ENCODE results near the gene PRMT5.
"Not testable (repeated sequence)": the region's sequence is repeated elsewhere in the genome, so short reads cannot be mapped to it uniquely, and the experiment has no call there.

PRMT5 gene

DNA sequence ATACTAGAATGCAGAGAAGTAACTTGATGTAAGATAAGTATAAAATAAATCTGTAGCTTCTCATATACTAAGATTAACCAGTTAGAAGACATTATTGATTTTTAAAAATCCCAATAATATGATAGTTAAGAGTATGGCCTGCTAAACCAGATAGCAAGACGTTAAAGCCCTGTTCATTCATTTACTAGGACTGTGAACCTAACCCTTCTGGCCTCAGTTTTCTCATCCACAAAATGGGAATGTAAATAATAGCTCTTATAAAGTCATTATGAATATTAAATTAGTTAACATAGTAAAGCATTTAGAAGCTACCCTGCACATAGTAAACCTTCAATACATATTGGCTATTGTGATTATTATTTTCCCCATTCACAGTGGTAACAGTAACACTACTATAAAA is 6.0 kb upstream of the PRMT5 start:
- no peak for DNase-seq (ENCODE audit: low read depth in 1 of 2, low spot score in 1 of 2)

DNA sequence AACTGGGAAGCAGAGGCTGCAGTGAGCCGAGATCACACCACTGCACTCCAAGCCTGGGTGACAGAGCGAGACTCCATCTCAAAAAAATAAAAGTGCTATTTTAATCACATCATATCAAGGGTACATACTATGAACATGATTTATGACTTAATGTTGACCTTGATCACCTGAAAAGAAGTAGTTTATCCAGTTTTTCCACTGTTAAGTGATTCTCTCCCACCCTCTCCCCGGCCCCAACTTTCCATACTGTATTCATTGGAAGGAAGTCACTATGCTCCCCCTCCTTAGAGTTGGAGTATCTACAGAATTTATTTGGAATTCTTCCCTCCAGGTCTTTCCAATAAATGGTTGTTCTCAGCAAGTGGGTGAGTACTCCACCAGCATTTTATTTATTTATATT is 3.0 kb upstream of the PRMT5 start:
- no peak for DNase-seq (ENCODE audit: low read depth in 1 of 2, low spot score in 1 of 2)

DNA sequence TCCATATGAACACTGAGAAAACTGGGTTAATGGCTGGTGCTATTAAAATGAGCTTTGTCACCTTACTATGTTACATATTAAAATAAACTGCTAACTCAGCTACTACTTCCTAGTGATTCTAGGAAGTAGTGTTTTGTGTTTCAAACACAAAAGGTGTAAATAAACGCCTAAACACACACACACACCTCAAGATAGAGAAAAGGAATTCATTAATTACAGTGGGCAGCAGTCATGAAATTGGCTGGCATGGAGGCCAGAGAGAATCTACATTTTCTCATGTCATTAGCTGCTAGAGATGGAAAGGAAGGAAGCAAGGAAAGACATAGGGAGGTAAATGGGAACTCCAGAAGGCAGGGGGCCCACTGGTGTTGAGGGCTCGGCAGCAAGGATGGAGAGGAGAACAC is 787 bp upstream of the PRMT5 start:
- DNase-seq (ENCODE audit: low read depth in 1 of 2, low spot score in 1 of 2), result no peak

DNA sequence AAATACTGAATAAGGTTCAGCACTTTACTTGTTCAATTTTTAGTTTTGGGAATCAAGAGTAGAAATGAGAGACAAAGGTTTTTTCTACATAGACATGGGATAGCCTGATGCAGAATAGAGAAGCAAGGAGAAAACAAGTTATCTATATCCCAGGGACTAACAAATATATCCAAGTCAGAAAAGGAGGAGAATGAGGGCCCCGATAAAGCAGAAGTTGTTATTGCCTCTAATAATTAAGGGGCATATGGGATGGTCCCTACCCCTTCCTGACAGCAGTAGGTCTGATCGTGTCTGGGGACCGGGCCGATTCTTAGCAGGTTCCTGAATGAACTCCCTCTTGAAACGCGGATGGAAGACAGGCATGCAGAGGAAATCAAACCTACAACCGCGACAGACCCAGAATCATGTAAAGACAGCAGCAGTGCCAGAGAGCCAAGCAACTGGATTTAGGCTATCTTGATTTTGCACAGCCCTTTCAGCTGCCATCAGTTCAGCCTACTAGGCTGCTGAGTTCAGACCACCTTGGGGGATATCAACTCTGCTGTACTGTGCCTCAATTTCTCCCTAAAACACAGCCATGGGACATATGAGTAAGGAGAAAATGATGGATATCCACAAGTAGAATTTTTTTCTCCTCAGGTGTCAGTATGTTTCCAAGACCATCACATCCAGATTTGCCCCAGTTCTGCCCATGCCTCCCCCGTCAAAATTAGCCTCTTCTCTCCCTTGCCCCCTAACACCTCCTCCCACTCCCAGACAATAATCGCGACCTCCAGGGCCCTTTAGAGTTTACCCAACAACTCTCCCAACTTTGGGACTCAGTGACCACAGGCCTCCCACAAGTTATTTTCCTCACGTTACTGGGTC is 706 bp downstream of the PRMT5 start:
- DNase-seq (ENCODE audit: low read depth in 1 of 2, low spot score in 1 of 2), result no peak

DNA sequence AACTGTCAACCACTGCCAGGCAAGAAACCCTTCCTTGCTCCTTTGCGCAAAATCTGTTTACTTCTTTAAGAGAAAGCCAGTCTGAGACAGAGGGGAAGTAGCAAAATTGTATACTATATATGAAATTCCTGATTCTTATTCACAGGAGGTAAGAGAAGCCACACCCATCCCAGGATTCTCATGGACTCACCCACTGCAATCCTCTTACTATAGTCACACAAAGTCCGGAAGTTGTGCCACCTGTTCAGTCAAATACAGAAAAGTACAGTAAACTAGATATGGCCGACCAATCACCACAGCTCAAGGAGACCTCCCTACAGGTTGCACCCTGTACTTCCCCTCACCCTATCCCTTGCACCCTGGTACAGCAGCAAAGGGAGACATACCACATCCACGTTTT is 2.9 kb downstream of the PRMT5 start:
- no peak for DNase-seq (ENCODE audit: low read depth in 1 of 2, low spot score in 1 of 2)

DNA sequence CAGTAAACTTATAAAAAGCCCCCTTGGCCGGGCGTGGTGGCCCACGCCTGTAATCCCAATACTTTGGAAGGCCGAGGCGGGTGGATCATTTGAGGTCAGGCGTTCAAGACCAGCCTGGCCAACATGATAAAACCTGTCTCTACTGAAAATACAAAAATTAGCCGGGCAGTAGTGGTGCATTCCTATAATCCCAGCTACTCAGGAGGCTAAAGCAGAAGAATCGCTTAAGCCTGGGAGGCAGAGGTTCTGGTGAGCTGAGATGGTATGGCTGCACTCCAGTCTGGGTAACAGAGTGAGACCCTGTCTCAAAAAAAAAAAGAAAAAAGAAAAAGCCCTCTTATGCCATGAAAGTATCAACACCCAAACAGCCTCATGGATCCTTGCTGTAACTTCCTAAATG is 3.7 kb downstream of the PRMT5 start:
- DNase-seq (ENCODE audit: low read depth in 1 of 2, low spot score in 1 of 2), result no peak

DNA sequence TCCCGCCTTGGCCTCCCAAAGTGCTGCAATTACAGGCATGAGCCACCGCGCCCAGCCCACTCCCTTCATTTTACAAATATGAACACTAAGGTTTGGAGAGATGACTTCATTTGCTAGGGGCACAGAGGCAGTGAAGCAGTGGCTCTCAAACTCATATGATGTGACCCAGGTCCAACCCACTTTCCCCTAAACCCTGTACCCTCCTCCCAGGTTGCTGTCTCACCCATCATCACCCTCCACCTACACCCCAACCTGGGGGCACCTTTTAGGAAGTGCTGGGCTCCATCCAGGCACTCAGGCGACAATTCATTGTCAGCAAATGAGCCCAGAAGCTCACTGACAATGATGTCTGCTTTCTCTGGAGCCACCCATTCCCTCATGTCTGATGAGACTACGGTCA is 5.4 kb downstream of the PRMT5 start:
- no peak for DNase-seq (ENCODE audit: low read depth in 1 of 2, low spot score in 1 of 2)

DNA sequence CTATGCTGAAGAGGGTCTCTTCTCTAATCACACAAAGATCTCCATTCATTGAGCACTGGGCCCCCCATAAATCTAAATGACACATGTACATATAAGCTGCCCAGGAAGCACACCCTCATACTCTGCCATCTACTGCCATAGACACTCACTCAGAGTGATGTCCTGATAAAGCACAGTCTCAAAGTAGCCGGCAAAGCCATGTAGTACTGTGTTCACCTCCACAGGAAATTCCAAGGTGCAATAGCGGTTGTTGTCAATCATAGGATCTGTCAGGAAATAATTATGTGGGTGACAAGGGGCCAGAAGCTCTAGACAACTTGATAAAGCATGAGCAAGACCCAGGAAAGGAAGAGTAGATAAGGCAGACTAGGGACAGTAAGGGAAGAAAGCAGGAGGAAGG is 6.9 kb downstream of the PRMT5 start:
- DNase-seq (ENCODE audit: low read depth in 1 of 2, low spot score in 1 of 2), result no peak

DNA sequence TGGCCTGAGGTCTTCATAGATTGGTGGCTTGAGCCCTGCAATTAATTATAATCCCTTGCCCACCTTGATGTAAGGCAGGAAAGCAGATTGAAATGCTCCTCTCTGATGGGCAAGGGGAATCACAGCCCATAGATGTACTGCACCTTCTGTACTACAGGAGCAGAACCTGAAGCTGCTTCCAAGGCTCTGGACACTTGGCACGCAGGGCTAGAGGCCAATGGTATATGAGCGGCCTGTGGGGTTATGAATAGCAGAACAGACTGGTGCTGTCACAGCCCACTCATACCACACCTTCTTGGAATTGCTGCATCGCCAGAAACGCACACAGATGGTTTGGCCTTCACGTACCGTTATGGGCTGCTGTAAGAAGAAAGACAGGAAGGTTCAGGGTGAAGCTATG is 8.5 kb downstream of the PRMT5 start:
- no peak for DNase-seq (ENCODE audit: low read depth in 1 of 2, low spot score in 1 of 2)

DNA sequence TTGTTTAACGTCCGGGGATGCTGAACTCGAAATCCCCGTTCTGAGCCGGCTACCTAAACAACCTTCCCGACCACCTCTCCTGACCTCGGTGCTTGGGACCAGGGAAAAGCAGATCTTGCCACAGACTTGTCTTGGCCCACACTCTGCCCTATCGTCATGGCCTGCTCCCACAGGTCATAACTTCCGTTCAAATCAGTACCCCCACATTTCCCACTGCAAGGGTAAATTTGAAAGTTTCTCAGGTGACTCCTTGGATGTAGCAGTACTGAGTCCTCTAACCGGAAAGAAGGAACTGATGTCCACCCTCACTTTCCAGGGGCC is 9.6 kb downstream of the PRMT5 start:
- no peak for DNase-seq (ENCODE audit: low read depth in 1 of 2, low spot score in 1 of 2)

DNA sequence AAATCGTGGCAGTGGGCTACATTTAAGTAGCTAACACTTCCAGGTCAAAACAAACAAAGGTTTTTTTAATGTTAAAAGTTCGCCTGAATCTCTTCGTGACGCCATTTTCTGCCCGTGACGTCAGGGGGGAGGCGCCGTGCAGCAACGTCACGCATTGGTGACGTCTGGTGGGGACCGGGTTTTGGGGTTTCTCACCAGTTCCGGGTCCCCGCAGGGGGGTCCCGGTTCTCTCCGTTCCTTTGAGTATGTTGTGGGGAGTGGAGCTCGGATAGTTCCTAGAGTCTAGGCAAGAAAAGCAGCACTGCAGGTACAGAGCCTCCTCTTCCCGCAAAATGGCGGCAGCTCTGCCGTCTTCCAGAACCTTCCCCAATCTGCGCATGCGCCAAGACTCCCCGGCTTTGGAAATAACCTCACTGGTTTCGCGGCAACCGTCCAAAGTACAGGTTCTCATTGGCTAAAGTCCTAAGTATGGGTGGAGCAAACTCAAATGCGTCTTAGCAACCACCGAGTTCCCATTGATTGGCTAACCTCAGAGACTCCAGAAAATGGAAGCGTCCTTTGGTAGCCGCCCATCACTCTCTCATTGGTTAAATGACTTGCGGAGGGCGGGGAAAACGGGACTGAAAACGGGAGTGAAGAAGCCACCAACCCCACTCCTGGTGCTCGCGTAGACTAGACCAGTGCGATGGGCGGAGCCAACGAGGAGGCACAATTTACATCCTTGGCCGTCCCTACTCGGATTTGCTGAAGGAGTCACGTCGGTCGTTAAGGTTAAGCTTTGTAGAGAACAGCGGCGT is 10.2 kb downstream of the PRMT5 start, which contains the start of gene RBM23:
TSS of gene RBM23 (minus strand) at position 346 of the 797 bp plus-strand sequence.
- DNase-seq (ENCODE audit: low read depth in 1 of 2, low spot score in 1 of 2), result peak; percentile 97 to 98

DNA sequence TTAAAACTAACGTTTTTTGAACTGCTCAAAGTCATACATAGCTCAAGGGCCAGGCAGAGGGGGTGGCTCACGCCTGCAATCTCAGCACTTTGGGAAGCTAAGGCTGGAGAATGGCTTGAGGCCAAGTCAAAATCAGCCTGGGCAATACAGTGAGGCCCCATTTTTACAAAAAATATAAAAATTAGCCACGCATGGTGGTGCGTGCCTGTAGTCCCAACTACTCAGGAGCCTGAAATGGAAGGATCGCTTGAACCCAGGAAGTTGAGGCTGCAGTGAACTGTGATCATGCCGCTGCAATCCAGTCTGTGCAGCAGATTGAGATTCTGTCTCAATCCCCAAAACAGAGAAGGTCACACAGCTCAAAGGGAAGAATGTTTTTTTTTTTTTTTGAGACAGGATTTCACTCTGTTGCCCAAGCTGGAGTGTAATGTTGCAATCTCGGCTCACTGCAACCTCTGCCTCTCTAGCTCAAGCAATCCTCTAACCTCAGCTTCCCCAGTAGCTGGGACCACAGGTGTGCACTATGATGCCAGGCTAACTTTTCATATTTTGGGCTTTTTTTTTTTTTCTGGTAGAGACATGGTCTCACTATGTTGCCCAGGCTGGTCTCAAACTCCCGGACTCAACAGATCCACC is 13.2 kb downstream of the PRMT5 start:
- DNase-seq (ENCODE audit: low read depth in 1 of 2, low spot score in 1 of 2), result no peak

DNA sequence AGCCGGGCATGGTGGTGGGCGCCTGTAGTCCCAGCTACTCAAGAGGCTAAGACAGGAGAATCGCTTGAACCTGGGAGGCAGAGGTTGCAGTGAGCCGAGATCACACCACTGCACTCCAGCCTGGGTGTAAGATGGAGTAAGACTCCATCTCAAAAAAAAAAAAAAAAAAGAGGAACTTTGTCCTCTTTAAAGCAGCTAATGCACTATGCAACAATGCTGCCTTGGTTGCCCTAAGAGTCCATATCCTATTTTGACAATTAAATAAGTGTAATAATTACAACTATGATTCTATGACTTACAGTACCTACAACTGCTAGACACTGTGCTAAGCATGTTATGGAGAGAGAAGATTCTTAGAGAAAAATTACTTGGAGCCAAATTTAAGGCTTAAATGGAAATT is 14.3 kb downstream of the PRMT5 start:
- not testable (repeated sequence) for DNase-seq (ENCODE audit: low read depth in 1 of 2, low spot score in 1 of 2)

DNA sequence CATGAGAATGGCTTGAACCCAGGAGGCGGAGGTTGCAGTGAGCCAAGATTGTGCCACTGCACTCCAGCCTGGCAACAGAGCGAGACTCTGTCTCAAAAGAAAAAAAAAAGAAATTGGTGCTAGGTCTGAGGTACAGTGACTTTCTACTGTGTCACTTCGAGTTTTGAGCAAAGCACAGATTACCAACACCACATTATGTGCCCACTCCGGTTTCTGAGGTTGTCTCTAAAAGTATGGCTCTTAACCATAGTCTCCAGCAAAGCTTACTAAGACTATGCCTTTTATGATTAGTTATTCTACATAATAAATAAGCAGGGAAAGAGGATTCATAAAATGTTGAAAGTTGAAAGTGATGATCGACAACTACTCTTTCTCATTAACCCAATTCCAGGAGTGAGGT is 18.3 kb downstream of the PRMT5 start:
- DNase-seq (ENCODE audit: low read depth in 1 of 2, low spot score in 1 of 2), result no peak

DNA sequence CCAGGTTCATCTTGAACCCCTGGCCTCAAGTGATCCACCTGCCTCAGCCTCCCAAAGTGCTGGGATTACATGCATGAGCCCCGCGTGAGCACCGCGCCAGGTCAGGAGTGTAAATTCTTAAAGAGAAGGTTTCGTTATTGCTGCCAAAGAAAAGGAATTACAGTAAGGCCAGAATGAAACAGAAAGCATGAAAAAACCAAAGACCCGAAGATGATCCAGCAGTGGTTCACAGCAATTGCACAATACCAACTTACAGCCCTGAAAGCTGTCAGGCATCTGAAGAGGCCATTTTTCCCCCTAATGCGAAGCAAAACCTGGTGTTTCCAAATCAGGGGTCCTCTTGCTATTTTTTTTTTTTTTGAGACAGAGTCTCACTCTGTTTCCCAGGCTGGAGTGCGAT is 20.6 kb downstream of the PRMT5 start:
- no peak for DNase-seq (ENCODE audit: low read depth in 1 of 2, low spot score in 1 of 2)

DNA sequence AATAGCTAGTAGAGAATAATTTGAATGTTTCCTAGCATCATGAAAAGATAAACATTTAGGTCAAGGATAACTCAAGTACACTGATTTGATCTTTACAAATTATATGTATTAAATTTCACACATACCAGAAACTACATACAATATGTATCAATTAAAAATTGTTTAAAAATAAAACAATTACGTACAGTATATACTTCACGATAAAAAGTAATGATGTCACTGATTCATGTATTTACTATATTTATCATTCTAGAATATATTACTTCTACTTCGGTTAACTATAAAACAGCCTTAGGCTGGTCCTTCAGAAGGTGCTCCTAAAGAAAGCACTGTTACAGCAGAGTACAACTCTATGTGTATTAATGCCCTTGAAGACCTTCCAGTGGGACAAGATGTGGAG is 21.7 kb downstream of the PRMT5 start:
- DNase-seq (ENCODE audit: low read depth in 1 of 2, low spot score in 1 of 2), result no peak

DNA sequence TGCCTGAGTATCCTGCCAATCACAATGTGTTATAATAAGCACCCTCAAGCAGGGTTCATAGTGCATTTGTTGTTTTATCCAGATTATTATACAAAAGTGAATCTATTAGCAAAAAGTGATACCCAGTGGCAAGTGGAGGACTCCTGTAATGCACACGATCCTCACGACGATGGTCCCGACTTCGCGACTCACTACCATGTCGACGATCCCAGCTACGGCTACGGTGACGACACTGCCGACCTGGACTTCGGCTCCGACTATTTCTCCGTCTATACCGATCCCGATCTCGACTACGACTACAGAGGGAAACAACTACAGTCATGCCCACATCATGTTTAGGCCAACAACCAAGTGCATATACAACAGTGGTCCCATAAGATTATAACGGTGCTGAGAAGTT is 23.1 kb downstream of the PRMT5 start:
- no peak for DNase-seq (ENCODE audit: low read depth in 1 of 2, low spot score in 1 of 2)

DNA sequence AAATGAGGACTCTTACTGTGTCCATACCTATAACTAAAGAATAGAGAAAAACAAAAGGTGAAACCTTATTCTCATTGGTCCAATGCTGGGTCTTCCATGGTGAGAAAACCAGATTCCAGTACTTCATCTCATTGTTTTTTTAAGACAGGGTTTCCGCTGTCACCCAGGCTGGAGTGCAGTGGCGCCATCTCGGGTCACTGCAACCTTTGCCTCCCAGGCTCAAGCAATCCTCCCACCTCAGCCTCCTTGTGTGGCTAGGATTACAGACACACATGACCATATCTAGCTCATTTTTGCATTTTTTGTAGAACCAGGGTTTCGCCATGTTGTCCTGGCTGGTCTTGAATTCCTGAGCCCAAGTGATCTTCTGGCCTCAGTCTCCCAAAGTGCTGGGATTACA is 23.5 kb downstream of the PRMT5 start:
- DNase-seq (ENCODE audit: low read depth in 1 of 2, low spot score in 1 of 2), result no peak

DNA sequence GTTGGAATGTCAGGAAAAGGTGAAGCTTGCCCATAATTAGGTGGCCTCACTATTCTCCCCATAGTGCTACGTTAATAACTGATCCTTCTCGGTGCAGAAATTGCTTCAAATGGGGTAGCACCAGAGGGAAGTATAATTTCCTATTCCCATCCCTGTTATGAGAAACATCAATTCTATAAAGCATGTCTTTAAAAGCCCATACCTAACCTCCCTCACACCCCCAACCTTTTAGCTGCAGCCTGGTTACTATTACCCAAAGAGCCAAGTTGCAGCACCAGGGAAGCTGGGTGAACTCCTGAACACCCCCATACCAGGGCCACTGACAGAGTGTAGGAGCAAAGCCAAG is 25.5 kb downstream of the PRMT5 start:
- DNase-seq (ENCODE audit: low read depth in 1 of 2, low spot score in 1 of 2), result no peak

DNA sequence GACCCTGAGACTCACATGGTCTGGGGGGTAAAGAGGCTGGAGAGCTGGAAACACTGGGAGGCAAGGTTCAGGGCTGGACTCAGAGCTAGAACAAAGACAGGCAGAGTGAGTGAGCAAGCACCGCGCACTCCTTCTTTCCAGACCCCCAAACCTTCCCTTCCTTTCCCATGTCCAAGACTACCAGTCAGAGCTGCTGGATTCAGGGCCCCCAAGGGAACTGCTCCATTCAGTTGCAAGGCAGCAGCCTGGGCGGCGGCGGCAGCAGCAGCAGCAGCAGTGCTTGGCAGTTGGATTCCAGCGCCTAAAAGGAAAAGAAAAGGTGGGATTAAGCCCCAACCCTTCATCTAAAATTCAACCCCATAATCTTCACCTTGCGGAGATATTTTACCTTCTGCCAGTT is 27.4 kb downstream of the PRMT5 start:
- DNase-seq (ENCODE audit: low read depth in 1 of 2, low spot score in 1 of 2), result no peak

DNA sequence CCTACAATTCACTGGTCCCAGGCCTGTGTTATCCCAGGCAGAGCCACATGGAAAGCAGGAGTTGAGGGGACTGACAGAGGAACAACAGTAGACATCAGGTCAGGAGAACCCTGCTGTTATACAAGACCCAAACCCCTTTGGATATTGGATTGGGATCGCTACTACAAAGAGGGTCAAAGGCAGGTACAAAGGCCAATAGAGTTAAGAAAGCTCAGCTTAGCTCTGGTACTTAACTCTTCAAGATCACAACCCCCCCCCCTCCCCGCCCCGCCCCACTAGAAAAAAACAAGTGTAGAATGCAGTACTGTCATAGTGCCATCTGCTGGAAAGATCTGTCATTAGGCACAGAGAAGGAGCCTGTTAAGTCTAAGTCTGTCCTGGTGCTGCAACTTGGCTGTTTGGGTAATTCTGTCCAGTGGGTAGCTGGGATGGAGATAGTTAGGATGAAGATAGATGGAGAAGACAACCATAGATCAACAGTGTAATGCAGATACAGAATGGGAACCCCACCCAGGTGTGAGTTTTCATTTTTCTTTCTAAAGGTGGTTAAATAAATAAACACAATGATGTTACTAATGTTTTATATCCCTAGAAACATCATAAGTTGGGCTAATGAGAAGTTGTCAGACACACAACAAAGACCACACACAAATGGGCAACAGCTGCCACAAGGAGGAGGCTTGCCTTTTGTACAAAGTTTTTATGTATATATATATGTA is 28.9 kb downstream of the PRMT5 start:
- DNase-seq (ENCODE audit: low read depth in 1 of 2, low spot score in 1 of 2), result no peak

Measured in stimulated activated CD4-positive, alpha-beta T cell treated with anti-CD3 and anti-CD28 coated beads, Interleukin-15, amount 100 ng/mL, for 1 hour (primary cell).